B cell (primary cell): Measurements from ENCODE around the gene MYRIP. TPM values are rescaled to one million over a fixed set of nuclear protein-coding genes. Genes with fewer than 3 reads are reported as not detected.

ENCODE experiments used
- ATAC-seq: fragments of 200-7000 bp; cut with Tn5 transposase; one replicate; pipeline ENCODE4 v1.10.0; 2021; ENCODE audit warnings: low read depth, mild to moderate bottlenecking, moderate number of reproducible peaks, moderate library complexity
- CTCF ChIA-PET: fragments of 350-600 bp; sonication (Branson Sonifier 250); formaldehyde crosslinking; loops from one replicate; lab custom pipeline; 2021; ENCODE audit warnings: antibody characterized with exemption, inconsistent platforms; lab: Charles Lee
- POLR2A ChIA-PET: fragments of 350-600 bp; sonication (Branson Sonifier 250); formaldehyde crosslinking; loops from one replicate; lab custom pipeline; 2021; ENCODE audit warnings: antibody characterized with exemption; lab: Charles Lee
- DNase-seq: peaks from one replicate; pipeline ENCODE4 v3.0.0; 2013
- H2AFZ ChIP-seq: 2 replicates; pipeline ENCODE4 v1.6.1; 2012; ENCODE audit warnings: mild to moderate bottlenecking, low read depth, low read length; ENCODE audit not compliant: insufficient read depth, poor library complexity, severe bottlenecking
- H3K27ac ChIP-seq, 2 donors: 1 replicate in 1 of 2; 2 replicates in 1 of 2; pipeline ENCODE4 v1.5.1; 2012 to 2013; ENCODE audit warnings: low read length in 2 of 2, mild to moderate bottlenecking in 2 of 2, moderate library complexity in 1 of 2
- H3K27me3 ChIP-seq, 4 experiments: fragments of 200-600 bp in 1 of 4; sonication (generic) in 1 of 4; replicated peaks in 1 of 4; 1 replicate in 2 of 4; 2 replicates in 2 of 4; pipeline versions ENCODE4 v1.6.1 to v1.7.0; 2013 to 2016; ENCODE audit warnings: low read length in 3 of 4, mild to moderate bottlenecking in 2 of 4, mixed read lengths in 1 of 4, moderate library complexity in 1 of 4; ENCODE audit not compliant: insufficient read depth in 4 of 4, control insufficient read depth in 3 of 4; ENCODE audit errors: control extremely low read depth in 1 of 4
- H3K36me3 ChIP-seq, 2 experiments: replicated peaks in 1 of 2; 1 replicate in 1 of 2; 2 replicates in 1 of 2; pipeline versions ENCODE4 v1.6.1 to v1.7.1; 2013; ENCODE audit warnings: low read length in 1 of 2; ENCODE audit not compliant: insufficient read depth in 2 of 2, control insufficient read depth in 1 of 2; ENCODE audit errors: control extremely low read depth in 1 of 2, extremely low read depth in 1 of 2
- H3K4me1 ChIP-seq, 2 donors: fragments of 200-600 bp in 1 of 2; sonication (generic) in 1 of 2; 1 replicate in 1 of 2; 2 replicates in 1 of 2; pipeline versions ENCODE4 v1.5.1 to v1.6.1; 2013 to 2017; ENCODE audit warnings: low read length in 2 of 2; ENCODE audit not compliant: control insufficient read depth in 2 of 2, insufficient read depth in 2 of 2
- H3K4me2 ChIP-seq: replicated peaks from 2 replicates; pipeline ENCODE3; 2012; ENCODE audit warnings: mild to moderate bottlenecking, low read depth, low read length; ENCODE audit not compliant: poor library complexity, severe bottlenecking
- H3K4me3 ChIP-seq, 5 experiments: fragments of 200-600 bp in 1 of 5; sonication (generic) in 1 of 5; 1 replicate in 3 of 5; 2 replicates in 2 of 5; pipeline versions ENCODE4 v1.5.1 to v1.7.0; 2011 to 2016; ENCODE audit warnings: low read length in 4 of 5, mild to moderate bottlenecking in 4 of 5, low read depth in 2 of 5, control low read depth in 1 of 5, moderate library complexity in 1 of 5; ENCODE audit not compliant: insufficient read depth in 1 of 5; ENCODE audit errors: control extremely low read depth in 1 of 5, extremely low read depth in 1 of 5
- H3K79me2 ChIP-seq: fragments of 200-600 bp; sonication (generic); one replicate; pipeline ENCODE4 v1.6.0; 2016; ENCODE audit warnings: low read length; ENCODE audit not compliant: control insufficient read depth, insufficient read depth
- H3K9ac ChIP-seq: fragments of 200-600 bp; sonication (generic); 2 replicates; pipeline ENCODE4 v1.6.1; 2017; ENCODE audit warnings: mild to moderate bottlenecking, low read length, moderate library complexity
- H3K9me3 ChIP-seq, 3 donors: one replicate each; pipeline versions ENCODE4 v1.6.1 to v1.7.1; 2013; ENCODE audit warnings: low read length in 2 of 3; ENCODE audit not compliant: control insufficient read depth in 2 of 3, insufficient read depth in 1 of 3; ENCODE audit errors: control extremely low read depth in 1 of 3
- H4K20me1 ChIP-seq: 2 replicates; pipeline ENCODE4 v1.6.0; 2012; ENCODE audit warnings: mild to moderate bottlenecking, low read length; ENCODE audit not compliant: insufficient read depth, control insufficient read depth, poor library complexity, severe bottlenecking
- H3K27ac Mint-ChIP-seq: one replicate; pipeline ENCODE4 v1.8.0; 2021; ENCODE audit warnings: mixed read lengths
- H3K27me3 Mint-ChIP-seq: one replicate; pipeline ENCODE4 v1.8.0; 2021; ENCODE audit warnings: mixed read lengths
- H3K4me1 Mint-ChIP-seq: one replicate; pipeline ENCODE4 v1.8.0; 2021; ENCODE audit warnings: mixed read lengths
- H3K4me3 Mint-ChIP-seq: one replicate; pipeline ENCODE4 v1.8.0; 2021; ENCODE audit warnings: mixed read lengths
- H3K9me3 Mint-ChIP-seq: one replicate; pipeline ENCODE4 v1.8.0; 2022; ENCODE audit warnings: mixed read lengths; ENCODE audit not compliant: insufficient read depth
- CTCF ChIP-seq: fragments of 200-600 bp; IDR thresholded peaks from one replicate; pipeline ENCODE4 v1.8.0; 2022; ENCODE audit warnings: antibody characterized with exemption, mild to moderate bottlenecking
- EZH2 ChIP-seq: IDR thresholded peaks from 2 replicates; pipeline ENCODE4 v1.6.1; 2012; ENCODE audit warnings: borderline replicate concordance, low read depth, mild to moderate bottlenecking, moderate library complexity, low read length; ENCODE audit not compliant: insufficient read depth, poor library complexity, severe bottlenecking
- WGBS: methylation state at CpG from one replicate; pipeline ENCODE4 v1.1.5; 2013; ENCODE audit warnings: missing lambda C conversion rate; ENCODE audit not compliant: insufficient coverage; 5-methylcytosine and 5-hydroxymethylcytosine counted together
- intact Hi-C: fragments of 100-400 bp; cut with micrococcal nuclease; formaldehyde crosslinking; loops from one replicate; pipeline ENCODE4 v1.10.0; 2022
- polyA plus RNA-seq: library from polyadenylated mRNA; depleted of rRNA; stranded (reverse); fragments of >200 nt; gene quantifications from 2 replicates; pipeline ENCODE4 v1.2.3, GENCODE V29; 2012
- total RNA-seq, 2 donors: library from RNA; stranded (reverse); fragments of 120-200 nt in 1 of 2; gene quantifications; 1 replicate in 1 of 2; 2 replicates in 1 of 2; pipeline versions ENCODE4 v1.2.3 to v1.2.4, GENCODE V29; 2013 to 2022

Gene MYRIP
- total and polyA plus RNA-seq, 2 donors (not counting 1 experiment from before 2014, with no cell fraction given): 0.03 to 0.10 TPM

DNA sequence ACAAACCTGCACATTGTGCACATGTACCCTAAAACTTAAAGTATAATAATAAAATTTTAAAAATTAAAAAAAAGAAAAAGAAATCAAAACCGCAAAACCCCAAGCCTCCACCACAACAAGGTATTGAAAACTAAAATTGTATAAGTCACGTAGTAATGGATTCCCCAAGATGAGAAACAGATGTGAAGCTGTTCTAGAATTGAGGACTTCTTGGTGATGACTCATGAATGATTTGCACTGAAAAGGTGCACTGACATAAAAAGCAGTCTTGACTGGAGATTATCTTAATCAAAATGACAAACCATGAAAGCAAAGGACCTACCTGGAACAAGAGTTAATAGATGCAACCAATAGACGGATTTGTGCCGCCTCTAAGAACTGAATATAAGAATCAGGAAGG lies 225.8 kb downstream of the MYRIP start:
- H3K79me2 ChIP-seq: no peaks in the 10 kb centered on the region
- TF ChIP-seq EZH2: no peak
- DNase-seq: no peak
- H3K9ac ChIP-seq: no peak overlapping the region
- H4K20me1 ChIP-seq: no peaks in the 10 kb centered on the region
- H3K27me3 Mint-ChIP-seq: peaks cover 4% of the 10 kb centered on the region
- no peaks in the 10 kb centered on the region for H3K36me3 ChIP-seq
- no peak overlapping the region for H3K27ac Mint-ChIP-seq
- ChIA-PET CTCF (no interaction called here), POLR2A (no interaction called here)
- no peak overlapping the region for H3K4me2 ChIP-seq
- no peak overlapping the region for H3K27ac ChIP-seq
- no peaks in the 10 kb centered on the region for H3K4me1 Mint-ChIP-seq
- intact Hi-C loops: no loop called here
- H3K9me3 Mint-ChIP-seq: no peaks in the 10 kb centered on the region
- H3K4me3 ChIP-seq: no peak overlapping the region
- H3K4me1 ChIP-seq: no peaks in the 10 kb centered on the region
- WGBS: no CpG with 5 or more reads among the region's 4 CpGs
- no peaks in the 10 kb centered on the region for H3K27me3 ChIP-seq
- ATAC-seq: no peak
- H3K4me3 Mint-ChIP-seq: no peak overlapping the region
- H2AFZ ChIP-seq: no peak overlapping the region
- no peaks in the 10 kb centered on the region for H3K9me3 ChIP-seq

- no peaks in the 10 kb centered on the region for H3K4me1 ChIP-seq
- DNase-seq: no peak
- CTCF ChIA-PET: no interaction called here
- Mint-ChIP-seq H3K4me1 (no peaks in the 10 kb centered on the region), H3K27ac (no peak overlapping the region), H3K9me3 (no peaks in the 10 kb centered on the region), H3K27me3 (no peaks in the 10 kb centered on the region), H3K4me3 (no peak overlapping the region)
- H3K4me3 ChIP-seq: no peak overlapping the region
- POLR2A ChIA-PET: no interaction called here
- no peaks in the 10 kb centered on the region for H3K27me3 ChIP-seq
- no peak overlapping the region for H3K9ac ChIP-seq
- H3K4me2 ChIP-seq: no peak overlapping the region
- H3K36me3 ChIP-seq: no peaks in the 10 kb centered on the region
- H3K27ac ChIP-seq: no peak overlapping the region
- H3K79me2 ChIP-seq: no peaks in the 10 kb centered on the region
- no peaks in the 10 kb centered on the region for H3K9me3 ChIP-seq
- no peaks in the 10 kb centered on the region for H4K20me1 ChIP-seq
- no peak for ATAC-seq
- intact Hi-C loops: no loop called here
- no peak overlapping the region for H2AFZ ChIP-seq
- TF ChIP-seq EZH2 (no peak), CTCF (no peak)
Measured at GRCh38 chr3:40037582-40037981, 228.2 kb downstream of the MYRIP start.
